Measurements from ENCODE around the gene LRIT2.
A peak's percentile ranks its signal among the peaks of the same experiment; 100 is the strongest.

The LRIT2 gene

GRCh38 chr10:84225427-84226173 lies at the start of gene LRIT2:
Gene LRIT2, minus strand, starts transcription at chr10:84225544. Its CDS starts 24 bp downstream, at chr10:84225520.
- no peak for DNase-seq

GRCh38 chr10:84270708-84271107 lies 45.4 kb upstream of the LRIT2 start:
- DNase-seq: no peak

- DNase-seq: no peak
These were observed 44.4 kb upstream of the LRIT2 start for GRCh38 chr10:84269773-84270172.

- no peak for DNase-seq
These were observed 43.8 kb upstream of the LRIT2 start for GRCh38 chr10:84269162-84269561.

GRCh38 chr10:84267503-84268126 lies 42.3 kb upstream of the LRIT2 start:
- peak; percentile 56 for DNase-seq

- DNase-seq: no peak
These were observed 40.1 kb upstream of the LRIT2 start for GRCh38 chr10:84265418-84265817.

GRCh38 chr10:84264611-84265141 lies 39.3 kb upstream of the LRIT2 start:
- peak; percentile 59 for DNase-seq

GRCh38 chr10:84263716-84264115 lies 38.4 kb upstream of the LRIT2 start:
- DNase-seq: no peak

GRCh38 chr10:84262190-84262956 lies 37.0 kb upstream of the LRIT2 start:
- no peak for DNase-seq

- DNase-seq: no peak
These were observed 36.0 kb upstream of the LRIT2 start for GRCh38 chr10:84261236-84261915.

GRCh38 chr10:84258034-84258695 lies 32.8 kb upstream of the LRIT2 start:
- no peak for DNase-seq

GRCh38 chr10:84257343-84258020 lies 32.1 kb upstream of the LRIT2 start:
- DNase-seq: no peak

GRCh38 chr10:84256510-84257342 lies 31.4 kb upstream of the LRIT2 start:
- no peak for DNase-seq

GRCh38 chr10:84254552-84255478 lies 29.5 kb upstream of the LRIT2 start:
- no peak for DNase-seq

- no peak for DNase-seq
These were observed 23.4 kb upstream of the LRIT2 start for GRCh38 chr10:84248794-84249193.

- DNase-seq: no peak
These were observed 22.2 kb upstream of the LRIT2 start for GRCh38 chr10:84247496-84247895.

- DNase-seq: no peak
These were observed 19.4 kb upstream of the LRIT2 start, which contains the start of gene RGR for GRCh38 chr10:84244651-84245270. Gene RGR, plus strand, starts transcription at chr10:84245053. Its CDS starts 38 bp downstream, at chr10:84245091.

- no peak for DNase-seq
These were observed 18.4 kb upstream of the LRIT2 start for GRCh38 chr10:84243759-84244158.

GRCh38 chr10:84241185-84241790 lies 15.9 kb upstream of the LRIT2 start, which contains the start of gene LRIT1:
Gene LRIT1, minus strand, starts transcription at chr10:84241546. Its CDS starts 107 bp downstream, at chr10:84241439.
- DNase-seq: no peak

All from CD4-positive, alpha-beta T cell treated with Interleukin-4 for 4 hours (primary cell).